Upper lobe of left lung (tissue), 6 donors: ENCODE data around the gene C4BPB. TPM values are rescaled to one million over a fixed set of nuclear protein-coding genes. Genes with fewer than 3 reads are reported as not detected.

Experiments
- ATAC-seq, 2 donors: fragments of 200-7000 bp; cut with Tn5 transposase; one replicate each; pipeline ENCODE4 v1.9.1; 2022; ENCODE audit warnings: mild to moderate bottlenecking in 2 of 2, moderate library complexity in 2 of 2; ENCODE audit not compliant: low FRiP score in 2 of 2
- DNase-seq, 2 donors: peaks; one replicate each; pipeline ENCODE4 v3.0.0-alpha.2; 2019 to 2020
- H3K27ac ChIP-seq, 4 donors: fragments of 200-600 bp; sonication (generic); one replicate each; pipeline ENCODE4 v1.5.1; 2016 to 2019
- H3K27me3 ChIP-seq, 4 donors: fragments of 200-600 bp; sonication (generic); one replicate each; pipeline ENCODE4 v1.5.1; 2017 to 2019
- H3K36me3 ChIP-seq, 4 donors: fragments of 200-600 bp; sonication (generic); one replicate each; pipeline ENCODE4 v1.5.1; 2016 to 2019
- H3K4me1 ChIP-seq, 4 donors: fragments of 200-600 bp; sonication (generic); one replicate each; pipeline ENCODE4 v1.5.1; 2018 to 2019
- H3K4me3 ChIP-seq, 4 donors: fragments of 200-600 bp; sonication (generic); one replicate each; pipeline ENCODE4 v1.5.1; 2017 to 2019; ENCODE audit warnings: mild to moderate bottlenecking in 2 of 4, moderate library complexity in 1 of 4
- H3K9me3 ChIP-seq, 4 donors: fragments of 200-600 bp; sonication (generic); one replicate each; pipeline ENCODE4 v1.5.1; 2018 to 2019
- EP300 ChIP-seq, 4 donors: sonication (generic); formaldehyde crosslinking; IDR thresholded peaks; one replicate each; pipeline ENCODE4 v1.5.1; 2017; ENCODE audit warnings: antibody characterized with exemption in 4 of 4, control low read depth in 2 of 4
- POLR2A ChIP-seq, 4 donors: fragments of 450-650 bp; IDR thresholded peaks; one replicate each; pipeline ENCODE4 v1.5.1; 2016 to 2017; ENCODE audit warnings: antibody characterized with exemption in 4 of 4, mild to moderate bottlenecking in 2 of 4
- POLR2AphosphoS5 ChIP-seq, 2 donors: sonication (generic); formaldehyde crosslinking; IDR thresholded peaks; one replicate each; pipeline ENCODE4 v1.5.1; 2017; ENCODE audit warnings: antibody characterized with exemption in 2 of 2
- WGBS, 2 donors: methylation state at CpG; one replicate each; pipeline ENCODE4 v1.1.5; 2017 to 2018; 5-methylcytosine and 5-hydroxymethylcytosine counted together
- total RNA-seq, 6 donors: library from RNA; depleted of rRNA in 4 of 6; stranded (reverse); fragments of >200 nt in 4 of 6; gene quantifications; one replicate each; pipeline versions ENCODE4 v1.1.0 to v1.2.1, GENCODE V29; 2016 to 2021
- TF ChIP-seq, protein P1 (sequence below), 6 experiments: fragments of 450-650 bp in 4 of 6; fragments of 200-600 bp in 2 of 6; sonication (generic) in 2 of 6; IDR thresholded peaks; one replicate each; pipeline ENCODE4 v1.5.1; 2016 to 2019; ENCODE audit warnings: antibody characterized with exemption in 6 of 6
- donor health status: DM: no; HTN: no; CAD: no; lungs with moderate emphysema.
- donor health status: DM: no; HTN: yes; CAD: no; lungs with severe emphysema.

The C4BPB gene
- total RNA-seq, 6 donors from 2014 or later = 1.1 to 40.9 (median 9.2) TPM

DNA sequence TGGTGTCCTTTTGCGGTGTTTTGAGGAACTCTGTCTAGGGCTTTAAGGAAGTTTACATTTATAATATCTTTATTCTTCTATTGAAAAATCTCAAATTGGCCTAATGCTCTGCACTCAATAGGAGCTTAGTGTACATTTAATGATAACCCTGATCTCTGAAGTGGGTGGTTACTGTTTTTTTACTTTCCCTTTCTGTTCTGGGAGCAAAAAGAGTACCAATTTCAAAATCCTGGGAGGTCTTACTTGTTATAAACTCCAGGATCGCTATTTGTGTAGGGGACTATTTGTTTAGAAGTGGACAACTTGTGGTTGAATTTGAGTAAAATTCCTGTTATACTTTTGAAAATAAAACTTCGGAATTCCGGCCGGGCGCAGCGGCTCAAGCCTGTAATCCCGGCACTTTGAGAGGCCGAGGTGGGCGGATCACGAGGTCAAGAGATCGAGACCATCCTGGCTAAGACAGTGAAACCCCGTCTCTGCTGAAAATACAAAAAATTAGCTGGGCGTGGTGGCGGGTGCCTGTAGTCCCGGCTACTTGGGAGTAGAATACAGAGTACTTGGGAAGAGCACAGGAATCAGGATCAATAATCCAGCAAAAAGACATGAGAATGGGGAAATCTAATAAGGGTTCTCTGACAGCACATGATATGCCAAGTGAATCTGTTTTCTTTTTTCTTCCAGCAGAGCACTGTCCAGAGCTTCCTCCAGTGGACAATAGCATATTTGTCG lies 1.1 kb downstream of the C4BPB start:
- no peaks in the 10 kb centered on the region for H3K27me3 ChIP-seq
- peak in 1 of 2 donors; percentile 31 for DNase-seq
- H3K36me3 ChIP-seq = no peaks in the 10 kb centered on the region
- no peak for ATAC-seq
- H3K27ac ChIP-seq = no peak overlapping the region
- WGBS, 2 donors = 90 to 92% methylated on average over 17 of the region's 17 CpGs
- no peak for TF ChIP-seq POLR2AphosphoS5 (IDR thresholded peaks at IDR 0.05)
- TF ChIP-seq EP300 (IDR thresholded peaks at IDR 0.05) = no peak
- no peak for TF ChIP-seq POLR2A (IDR thresholded peaks at IDR 0.05)
- TF ChIP-seq, protein P1, sequence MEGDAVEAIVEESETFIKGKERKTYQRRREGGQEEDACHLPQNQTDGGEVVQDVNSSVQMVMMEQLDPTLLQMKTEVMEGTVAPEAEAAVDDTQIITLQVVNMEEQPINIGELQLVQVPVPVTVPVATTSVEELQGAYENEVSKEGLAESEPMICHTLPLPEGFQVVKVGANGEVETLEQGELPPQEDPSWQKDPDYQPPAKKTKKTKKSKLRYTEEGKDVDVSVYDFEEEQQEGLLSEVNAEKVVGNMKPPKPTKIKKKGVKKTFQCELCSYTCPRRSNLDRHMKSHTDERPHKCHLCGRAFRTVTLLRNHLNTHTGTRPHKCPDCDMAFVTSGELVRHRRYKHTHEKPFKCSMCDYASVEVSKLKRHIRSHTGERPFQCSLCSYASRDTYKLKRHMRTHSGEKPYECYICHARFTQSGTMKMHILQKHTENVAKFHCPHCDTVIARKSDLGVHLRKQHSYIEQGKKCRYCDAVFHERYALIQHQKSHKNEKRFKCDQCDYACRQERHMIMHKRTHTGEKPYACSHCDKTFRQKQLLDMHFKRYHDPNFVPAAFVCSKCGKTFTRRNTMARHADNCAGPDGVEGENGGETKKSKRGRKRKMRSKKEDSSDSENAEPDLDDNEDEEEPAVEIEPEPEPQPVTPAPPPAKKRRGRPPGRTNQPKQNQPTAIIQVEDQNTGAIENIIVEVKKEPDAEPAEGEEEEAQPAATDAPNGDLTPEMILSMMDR (IDR thresholded peaks at IDR 0.05) = no peak
- peaks cover 0 to 21% (median 14%) of the 10 kb centered on the region in 4 donors for H3K4me1 ChIP-seq
- H3K4me3 ChIP-seq = no peak overlapping the region
- H3K9me3 ChIP-seq = no peaks in the 10 kb centered on the region

DNA sequence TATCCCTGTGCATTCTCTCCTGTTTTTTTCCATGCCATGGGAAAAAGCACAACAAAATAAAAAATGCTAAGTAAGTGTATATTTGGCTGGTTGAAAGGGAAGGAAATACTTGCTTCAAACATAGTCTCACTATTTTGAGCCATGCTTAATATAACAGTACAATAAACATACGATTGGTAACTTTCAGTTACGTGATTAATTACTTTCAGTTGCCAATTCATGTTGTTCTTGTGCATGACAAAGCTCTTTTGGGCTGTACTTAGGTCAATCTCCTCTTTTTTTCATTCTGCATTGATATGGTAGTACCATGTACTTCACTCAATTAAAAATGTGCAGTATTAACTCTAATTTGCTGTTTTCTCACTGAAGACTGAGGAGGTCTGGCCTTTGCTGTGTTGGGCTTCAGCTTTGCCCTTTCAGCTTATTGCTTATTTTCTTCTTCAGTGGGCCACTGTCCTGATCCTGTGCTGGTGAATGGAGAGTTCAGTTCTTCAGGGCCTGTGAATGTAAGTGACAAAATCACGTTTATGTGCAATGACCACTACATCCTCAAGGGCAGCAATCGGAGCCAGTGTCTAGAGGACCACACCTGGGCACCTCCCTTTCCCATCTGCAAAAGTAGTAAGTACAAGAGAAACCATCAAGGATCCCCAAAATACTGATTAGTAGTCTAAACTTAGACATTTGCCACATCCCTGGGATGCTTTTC lies 2.7 kb downstream of the C4BPB start:
- Histone ChIP-seq H3K27me3 (no peaks in the 10 kb centered on the region), H3K36me3 (no peaks in the 10 kb centered on the region), H3K27ac (no peak overlapping the region), H3K4me3 (no peak overlapping the region), H3K9me3 (no peaks in the 10 kb centered on the region), H3K4me1 (peaks cover 0 to 21% (median 12%) of the 10 kb centered on the region in 4 donors)
- DNase-seq (no peak), ATAC-seq (no peak)
- WGBS, 2 donors = 69 to 70% methylated on average over 4 of the region's 4 CpGs
- TF ChIP-seq POLR2AphosphoS5 (IDR thresholded peaks at IDR 0.05) (no peak), POLR2A (IDR thresholded peaks at IDR 0.05) (no peak), EP300 (IDR thresholded peaks at IDR 0.05) (no peak)
- TF ChIP-seq, protein P1 (IDR thresholded peaks at IDR 0.05) = no peak

DNA sequence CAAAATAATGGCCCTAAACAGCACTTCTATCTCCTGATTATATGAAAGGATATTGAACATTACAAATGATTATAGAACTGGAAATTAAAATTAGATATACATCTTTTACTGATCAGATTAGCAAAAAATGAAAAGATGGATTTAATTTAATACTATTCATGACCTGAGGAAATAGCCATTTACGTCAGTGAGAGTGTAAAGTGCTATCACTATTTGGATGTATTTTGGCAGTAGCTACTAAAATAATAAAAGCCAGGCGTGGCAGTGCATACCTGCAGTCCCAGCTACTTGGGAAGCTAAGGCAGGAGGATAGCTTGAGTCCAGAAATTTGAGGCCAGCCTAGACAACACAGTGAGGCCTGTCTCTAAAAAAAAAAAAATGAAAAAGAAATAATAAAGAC lies 5.3 kb downstream of the C4BPB start:
- no peak for ATAC-seq
- Histone ChIP-seq H3K27ac (no peak overlapping the region), H3K36me3 (no peaks in the 10 kb centered on the region), H3K27me3 (no peaks in the 10 kb centered on the region), H3K4me3 (no peak overlapping the region), H3K9me3 (no peaks in the 10 kb centered on the region), H3K4me1 (peaks cover 0 to 15% (median 10%) of the 10 kb centered on the region in 4 donors)
- 41% methylated on average over 2 of the region's 2 CpGs for WGBS, 2 donors
- no peak for DNase-seq
- TF ChIP-seq, protein P1 (IDR thresholded peaks at IDR 0.05) = no peak
- TF ChIP-seq POLR2AphosphoS5 (IDR thresholded peaks at IDR 0.05) = no peak
- TF ChIP-seq EP300 (IDR thresholded peaks at IDR 0.05) = no peak
- TF ChIP-seq POLR2A (IDR thresholded peaks at IDR 0.05) = no peak

DNA sequence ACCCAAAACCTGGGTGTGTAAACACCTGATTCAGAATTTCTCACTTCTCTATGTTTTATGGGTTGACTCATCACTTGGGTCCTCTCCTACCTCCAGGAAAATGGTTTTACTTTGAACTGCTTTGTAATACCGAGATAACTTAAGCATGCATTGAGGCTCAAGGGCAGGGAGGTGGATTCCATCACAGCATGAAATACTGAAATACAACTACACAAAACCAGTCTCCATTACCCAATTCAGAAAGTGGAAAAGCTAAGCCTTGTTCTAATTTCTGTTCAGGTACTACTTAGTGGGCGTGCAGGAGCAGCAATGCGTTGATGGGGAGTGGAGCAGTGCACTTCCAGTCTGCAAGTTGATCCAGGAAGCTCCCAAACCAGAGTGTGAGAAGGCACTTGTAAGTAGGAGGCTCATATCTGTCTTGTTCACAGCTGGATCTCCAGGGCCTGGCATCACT lies 9.2 kb downstream of the C4BPB start:
- no peaks in the 10 kb centered on the region for H3K9me3 ChIP-seq
- H3K4me3 ChIP-seq = no peak overlapping the region
- 77 to 79% methylated on average over 3 of the region's 3 CpGs for WGBS, 2 donors
- ATAC-seq = no peak
- no peaks in the 10 kb centered on the region for H3K36me3 ChIP-seq
- H3K27me3 ChIP-seq = no peaks in the 10 kb centered on the region
- H3K27ac ChIP-seq = no peak overlapping the region
- H3K4me1 ChIP-seq = no peaks in the 10 kb centered on the region
- DNase-seq = no peak
- no peak for TF ChIP-seq POLR2AphosphoS5 (IDR thresholded peaks at IDR 0.05)
- no peak for TF ChIP-seq POLR2A (IDR thresholded peaks at IDR 0.05)
- TF ChIP-seq EP300 (IDR thresholded peaks at IDR 0.05) = no peak
- TF ChIP-seq, protein P1 (IDR thresholded peaks at IDR 0.05) = no peak
